SIG-M5 (cell line): ENCODE results near the gene RNF186.
"Not testable (repeated sequence)": the region's sequence is repeated elsewhere in the genome, so short reads cannot be mapped to it uniquely, and the experiment has no call there.

Experiments used
- DNase-seq: peaks from one replicate; lab custom pipeline; 2025; lab: John Stamatoyannopoulos, UW

Gene RNF186

DNA sequence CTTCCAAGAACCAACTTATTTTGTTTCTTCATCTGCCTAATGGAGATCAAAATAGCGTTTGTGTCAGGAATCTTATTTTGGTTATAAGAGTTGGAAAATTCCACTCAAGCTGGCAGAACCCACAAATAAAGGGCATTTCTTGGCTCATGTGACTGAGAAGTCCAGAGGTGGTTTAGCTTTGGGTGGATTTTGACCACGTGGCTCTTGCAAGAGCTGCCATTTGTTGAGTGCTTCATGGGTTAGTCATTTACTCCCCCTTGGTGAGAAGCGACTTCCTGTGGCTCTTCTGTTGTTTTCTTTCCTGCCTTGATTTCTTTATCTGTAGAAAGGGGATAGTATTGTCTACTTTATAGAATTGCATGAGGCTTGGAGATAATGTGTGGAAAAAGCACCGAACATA is 9.5 kb upstream of the RNF186 start:
- DNase-seq, result no peak

DNA sequence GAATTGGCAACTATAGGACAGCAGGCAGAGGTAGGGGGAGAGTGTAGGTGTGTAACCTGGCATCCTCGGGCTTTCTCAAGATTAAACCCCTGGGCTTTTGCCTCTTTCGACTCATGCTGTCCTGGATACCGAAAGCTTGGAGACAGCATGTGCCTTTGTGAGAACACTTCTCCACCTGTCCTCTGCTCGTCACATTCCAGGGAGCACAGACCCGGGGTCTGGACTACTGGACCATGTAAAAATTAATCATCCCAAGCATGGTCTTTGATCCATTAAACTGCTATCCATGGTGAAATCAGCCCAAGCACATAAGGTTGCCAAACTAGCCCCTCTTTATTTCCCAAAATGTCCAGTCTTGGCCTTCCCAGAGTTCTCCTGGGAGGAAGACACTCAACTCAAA is 9.0 kb upstream of the RNF186 start:
- DNase-seq, result no peak

DNA sequence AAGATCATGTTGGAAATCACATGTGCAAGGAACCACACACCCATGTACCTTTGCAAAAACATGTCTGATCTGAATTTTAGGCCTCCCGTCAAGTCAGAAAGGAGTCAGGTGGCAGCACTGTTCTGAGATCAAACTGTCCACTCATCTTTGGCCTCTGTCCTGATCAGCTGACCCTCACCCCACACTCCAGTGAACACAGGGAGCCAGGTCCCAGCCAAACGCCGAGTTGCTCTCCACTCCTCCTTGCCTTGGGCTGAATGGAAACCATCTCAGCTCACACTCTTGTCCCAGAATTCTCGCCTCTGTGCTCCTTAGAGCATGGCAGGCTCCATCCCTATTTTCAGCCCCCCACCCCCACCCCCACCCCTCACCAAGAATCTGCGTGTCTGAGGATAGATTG is 4.6 kb upstream of the RNF186 start:
- no peak for DNase-seq

GRCh38 chr1:19818324-19818723 is 3.2 kb upstream of the RNF186 start:
- DNase-seq, result no peak

DNA sequence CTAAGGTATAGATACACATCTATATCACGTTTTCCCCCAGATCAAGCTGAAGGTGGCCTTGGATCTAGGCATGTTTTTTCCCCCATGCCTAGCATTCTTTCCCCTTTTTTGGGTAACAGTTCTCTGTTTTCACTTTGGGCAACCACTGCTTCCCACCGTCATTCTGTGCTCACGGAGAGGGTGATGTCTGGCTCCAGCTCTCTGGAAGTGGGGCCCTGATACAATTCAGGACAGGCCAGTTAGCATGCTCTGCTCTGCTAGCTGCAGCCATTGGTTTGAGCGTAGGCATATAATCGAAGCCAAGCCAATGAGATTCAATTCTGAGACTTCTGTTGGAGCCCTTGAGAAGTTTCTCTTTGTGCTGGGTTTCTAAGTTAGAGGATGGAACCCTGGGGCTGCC is 2.1 kb upstream of the RNF186 start:
- DNase-seq, result no peak

DNA sequence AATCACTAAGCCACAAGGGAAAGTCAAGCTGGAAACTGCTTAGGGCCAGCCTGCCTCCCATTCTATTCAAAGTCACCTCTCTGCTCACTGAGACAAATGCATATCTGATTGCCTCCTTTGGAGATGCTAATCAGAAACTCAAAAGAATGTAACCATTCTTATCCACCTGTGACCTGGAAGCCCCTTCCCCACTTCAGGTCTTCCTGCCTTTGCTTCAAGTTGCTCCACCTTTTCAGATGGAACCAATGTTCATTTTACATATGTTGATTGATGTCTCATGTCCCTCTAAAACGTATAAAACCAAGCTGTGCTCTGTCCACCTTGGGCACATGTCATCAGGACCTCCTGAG is 1.6 kb upstream of the RNF186 start:
- not testable (repeated sequence) for DNase-seq

DNA sequence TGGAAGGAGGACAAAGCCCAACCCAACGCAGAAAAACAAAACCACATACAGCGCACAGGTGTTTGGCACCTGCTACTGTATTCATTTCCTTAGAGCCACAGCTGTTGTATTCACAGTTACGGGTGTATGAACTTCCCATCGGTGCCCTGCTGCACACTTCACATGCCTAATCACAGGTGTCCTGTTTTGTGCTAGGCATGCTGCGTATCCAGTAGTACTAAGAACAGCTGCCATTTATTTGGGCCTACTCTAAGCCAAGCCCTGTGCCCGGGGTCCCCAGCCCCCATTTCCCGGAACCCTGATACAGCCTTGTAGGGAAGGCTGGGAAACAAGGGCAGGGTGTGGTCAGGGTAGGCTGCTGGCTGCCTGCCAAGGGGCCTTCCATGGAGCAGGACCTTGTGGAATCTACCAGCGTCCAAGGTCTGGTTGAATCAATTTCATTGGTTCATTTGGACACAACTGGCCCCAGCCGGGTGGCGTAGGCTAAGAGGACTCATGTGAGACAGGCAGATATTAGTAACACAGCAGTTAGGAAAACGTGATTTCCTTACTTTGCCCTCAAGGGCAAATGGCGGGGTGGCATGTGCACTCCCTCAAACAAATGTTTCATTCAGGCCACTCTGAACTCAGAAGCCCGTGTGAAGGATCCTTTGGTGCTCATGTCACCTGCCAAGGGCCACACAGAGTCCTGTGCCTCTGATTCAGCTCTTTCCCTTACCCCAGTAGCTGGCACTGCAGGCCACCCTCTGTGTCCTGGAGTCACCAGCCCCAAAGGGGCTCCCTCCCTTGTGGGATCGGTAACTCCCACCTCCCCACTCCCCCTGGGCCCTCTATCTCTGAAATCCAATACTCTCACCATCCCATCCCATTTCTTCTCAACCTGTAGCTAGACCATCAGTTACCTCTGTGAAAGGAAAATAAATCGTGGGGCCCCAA is 986 bp upstream of the RNF186 start:
- no peak for DNase-seq

GRCh38 chr1:19814244-19814661 is 830 bp downstream of the RNF186 start:
- no peak for DNase-seq

GRCh38 chr1:19813643-19813960 is 1.5 kb downstream of the RNF186 start:
- no peak for DNase-seq

- DNase-seq, result no peak
These were observed 2.0 kb downstream of the RNF186 start for GRCh38 chr1:19812875-19813642.

- DNase-seq, result no peak
These were observed 3.8 kb downstream of the RNF186 start for GRCh38 chr1:19811206-19811851.

- no peak for DNase-seq
These were observed 5.9 kb downstream of the RNF186 start for GRCh38 chr1:19809044-19809750.

DNA sequence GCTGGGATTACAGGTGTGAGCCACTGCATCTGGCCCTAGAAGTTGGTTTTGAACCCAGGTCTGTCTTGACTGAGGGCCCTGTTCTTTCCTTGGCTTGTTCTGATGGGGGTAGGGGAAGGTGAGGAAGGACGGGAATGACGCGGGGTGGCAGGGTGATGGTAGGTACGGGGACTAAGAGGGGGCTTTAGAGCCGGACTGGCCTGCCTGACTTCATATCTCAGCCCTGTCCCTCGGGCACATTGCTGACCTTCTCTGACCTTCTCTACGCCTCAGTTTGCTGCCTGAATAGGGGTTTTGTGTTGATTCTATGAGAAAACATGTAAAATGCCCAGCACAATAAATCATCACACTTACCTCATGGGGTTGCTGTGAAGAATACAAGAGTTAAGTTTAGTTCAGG is 6.7 kb downstream of the RNF186 start:
- no peak for DNase-seq

DNA sequence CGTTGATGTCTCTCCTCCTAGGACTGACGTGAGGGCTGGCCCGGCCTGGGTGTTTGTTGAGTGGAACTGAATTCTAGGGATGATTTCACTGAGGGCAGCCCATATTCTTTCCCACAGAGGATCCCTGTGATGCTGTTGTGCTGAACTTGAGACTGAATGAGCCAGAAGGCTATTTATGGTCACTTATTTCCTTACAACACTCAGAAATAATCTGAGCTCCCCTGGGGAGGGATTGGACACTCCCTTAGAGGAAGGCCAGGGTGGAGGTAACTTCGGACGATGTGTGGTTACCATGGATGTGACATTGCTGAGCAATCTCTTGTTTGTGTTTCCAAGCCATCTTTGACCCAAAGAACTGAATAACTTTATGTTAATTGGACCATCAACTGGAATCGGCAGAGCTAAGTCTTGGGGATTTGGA is 10.2 kb downstream of the RNF186 start:
- DNase-seq, result no peak

- DNase-seq, result no peak
These were observed 12.8 kb downstream of the RNF186 start for GRCh38 chr1:19802269-19802668.

- DNase-seq, result no peak
These were observed 14.8 kb downstream of the RNF186 start for GRCh38 chr1:19800076-19800804.

DNA sequence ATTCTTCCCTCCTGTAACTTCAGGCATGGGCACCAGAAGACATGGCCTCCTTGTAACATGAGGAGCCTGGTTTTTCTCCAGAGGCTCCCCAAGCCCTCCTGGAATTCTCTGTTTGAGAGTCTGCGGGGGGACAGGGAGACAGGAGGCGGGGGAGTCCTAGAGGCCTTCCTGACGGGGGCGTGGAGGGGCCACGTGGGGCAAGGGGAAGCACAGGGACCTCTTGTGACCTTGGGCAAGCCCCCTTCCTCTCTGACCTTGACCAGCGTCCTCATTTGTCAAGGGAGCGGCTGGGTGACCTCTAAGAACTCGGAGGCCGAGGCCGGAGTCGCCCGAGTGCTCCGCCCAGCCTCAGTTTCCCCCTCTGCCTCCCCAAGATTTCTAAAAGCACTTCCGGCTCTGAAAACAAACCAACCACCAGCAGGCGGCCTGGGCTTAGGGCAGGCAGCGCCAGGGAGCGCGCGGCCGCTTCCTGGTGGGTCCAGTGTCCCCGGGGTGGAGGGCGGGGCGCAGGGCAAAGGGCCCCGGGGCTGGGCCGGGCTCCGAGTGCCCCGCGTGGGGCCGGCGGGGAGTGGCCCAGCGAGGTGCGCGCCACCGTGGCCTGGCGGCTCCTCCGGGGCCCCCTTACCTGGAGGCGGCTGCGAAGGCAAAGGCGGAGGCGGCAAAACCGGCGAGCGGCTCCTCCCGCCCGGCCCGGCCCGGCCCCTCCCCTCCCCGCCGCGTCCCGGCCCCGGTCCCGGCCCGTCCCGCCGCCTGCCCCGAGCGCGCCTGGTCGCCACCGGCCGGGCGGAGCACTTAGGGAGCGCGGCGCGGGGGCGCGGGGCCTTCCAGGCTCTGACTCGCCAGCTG is 15.6 kb downstream of the RNF186 start, which contains the start of gene TMCO4:
Gene TMCO4 (minus strand): TSS at position 687 of the 846 bp plus-strand sequence. CDS start 19,158 bp downstream, outside the sequence.
- no peak for DNase-seq

- DNase-seq, result no peak
These were observed 16.4 kb downstream of the RNF186 start for GRCh38 chr1:19798486-19799229.

DNA sequence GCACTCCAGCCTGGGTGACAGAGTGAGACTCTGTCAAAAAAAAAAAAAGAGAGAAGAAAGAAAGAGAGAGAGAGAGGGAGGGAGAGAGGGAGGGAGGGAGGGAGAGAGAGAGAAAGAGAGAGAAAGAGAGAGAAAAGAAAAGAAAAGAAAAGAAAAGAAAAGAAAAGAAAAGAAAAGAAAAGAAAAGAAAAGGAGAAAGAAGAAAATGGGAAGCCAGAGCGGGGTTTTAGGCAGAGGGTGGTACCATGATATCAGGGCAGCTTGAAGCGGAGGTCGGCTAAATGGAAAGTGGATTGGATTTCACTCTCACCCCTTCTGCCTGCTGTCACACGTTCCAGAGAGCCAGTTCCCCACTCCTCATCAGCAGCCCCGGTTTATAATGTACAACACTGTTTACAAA is 17.3 kb downstream of the RNF186 start:
- DNase-seq, result no peak

- no peak for DNase-seq
These were observed 20.5 kb downstream of the RNF186 start for GRCh38 chr1:19794583-19794982.
